Breast epithelium (tissue), 3 donors: ENCODE data around the gene RSKR.

Experiments
- CTCF ChIP-seq, 3 donors: fragments of 450-650 bp; IDR thresholded peaks; one replicate each; pipeline ENCODE4 v1.5.1; 2016 to 2017; ENCODE audit warnings: antibody characterized with exemption in 3 of 3, mild to moderate bottlenecking in 3 of 3, moderate library complexity in 3 of 3
- POLR2A ChIP-seq: fragments of 450-650 bp; IDR thresholded peaks from one replicate; pipeline ENCODE4 v1.6.1; 2016; ENCODE audit warnings: antibody characterized with exemption, mild to moderate bottlenecking, moderate library complexity
- POLR2AphosphoS5 ChIP-seq, 3 donors: sonication (generic); formaldehyde crosslinking; IDR thresholded peaks; one replicate each; pipeline ENCODE4 v1.6.1; 2017; ENCODE audit warnings: antibody characterized with exemption in 3 of 3

DNA sequence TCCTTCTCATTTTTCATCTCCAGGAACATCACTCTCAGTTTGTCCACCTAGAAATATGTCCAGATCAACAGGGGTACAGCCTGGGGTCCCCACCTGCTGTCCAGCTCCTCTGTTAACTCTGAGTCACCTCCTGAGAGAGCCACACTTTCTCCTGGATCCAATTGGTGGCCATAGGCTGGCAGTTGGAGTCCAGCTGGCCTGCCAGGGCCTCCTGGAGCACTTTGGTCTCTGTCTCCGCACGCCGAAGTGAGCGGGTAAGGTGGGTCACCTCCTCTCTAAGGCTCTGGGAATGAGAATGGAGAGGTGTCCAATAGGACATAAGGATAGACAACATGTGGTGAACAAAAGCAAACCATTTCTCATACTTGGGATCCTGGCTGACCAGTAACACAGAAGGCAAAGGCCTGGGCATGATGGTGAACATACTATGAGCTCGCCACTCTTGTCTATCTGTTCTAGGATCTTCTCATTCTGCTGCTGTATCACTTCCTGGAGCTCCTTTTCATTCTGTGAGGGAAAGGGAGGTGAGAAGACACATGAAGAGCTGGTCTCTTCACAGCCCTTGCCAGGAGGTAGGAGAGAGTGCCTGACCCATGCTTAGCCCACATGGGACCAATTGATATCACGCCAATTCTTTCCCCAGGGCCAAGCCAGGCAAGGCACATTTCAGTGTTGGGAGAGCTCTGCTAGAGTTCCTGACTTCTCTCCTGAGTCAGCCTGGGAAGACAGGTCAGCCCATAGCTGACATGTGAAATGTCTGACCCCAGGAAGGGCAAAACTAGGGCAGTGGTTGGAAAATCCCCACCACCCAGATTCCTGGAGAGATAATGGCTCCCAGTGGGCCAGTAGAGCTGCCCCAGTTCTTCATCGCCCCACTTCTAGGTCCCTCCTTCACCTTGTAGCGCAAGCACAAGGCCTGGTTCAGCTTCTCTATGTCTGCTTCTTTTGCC is 35.5 kb downstream of the RSKR start:
- TF ChIP-seq CTCF (IDR thresholded peaks at IDR 0.05) (no peak), POLR2A (no peak), POLR2AphosphoS5 (IDR thresholded peaks at IDR 0.05) (no peak)
